HG03442 (cell line): ENCODE data around the gene PRPF8.
"Not testable (repeated sequence)": the region's sequence is repeated elsewhere in the genome, so short reads cannot be mapped to it uniquely, and the experiment has no call there.

Experiments used
- ATAC-seq: cut with Tn5 transposase; IDR thresholded peaks from one replicate; pipeline ENCODE4 v1.9.1; 2021; ENCODE audit warnings: mild to moderate bottlenecking, moderate library complexity; ENCODE audit not compliant: unreplicated experiment

Gene PRPF8

GRCh38 chr17:1695365-1695764 lies 10.7 kb upstream of the PRPF8 start:
- ATAC-seq = no peak

GRCh38 chr17:1693339-1693738 lies 8.7 kb upstream of the PRPF8 start:
- no peak for ATAC-seq

GRCh38 chr17:1690544-1691221 lies 6.0 kb upstream of the PRPF8 start:
- no peak for ATAC-seq

- not testable (repeated sequence) for ATAC-seq
Measured at GRCh38 chr17:1688405-1688804, 3.7 kb upstream of the PRPF8 start.

GRCh38 chr17:1686086-1686485 lies 1.4 kb upstream of the PRPF8 start:
- ATAC-seq = no peak

- no peak for ATAC-seq
Measured at GRCh38 chr17:1683459-1683858, 1.2 kb downstream of the PRPF8 start.

- no peak for ATAC-seq
Measured at GRCh38 chr17:1676401-1676800, 8.3 kb downstream of the PRPF8 start.

GRCh38 chr17:1673041-1673785 lies 11.5 kb downstream of the PRPF8 start:
- no peak for ATAC-seq

- ATAC-seq = not testable (repeated sequence)
Measured at GRCh38 chr17:1663934-1664333, 20.7 kb downstream of the PRPF8 start.

GRCh38 chr17:1661045-1661444 lies 23.6 kb downstream of the PRPF8 start:
- ATAC-seq = no peak

- ATAC-seq = no peak
Measured at GRCh38 chr17:1658100-1658499, 26.6 kb downstream of the PRPF8 start.

GRCh38 chr17:1653735-1654134 lies 30.9 kb downstream of the PRPF8 start:
- ATAC-seq = no peak

GRCh38 chr17:1652794-1653193 lies 31.9 kb downstream of the PRPF8 start:
- ATAC-seq = not testable (repeated sequence)

- no peak for ATAC-seq
Measured at GRCh38 chr17:1651559-1651844, 33.2 kb downstream of the PRPF8 start.

- ATAC-seq = no peak
Measured at GRCh38 chr17:1650731-1651558, 33.7 kb downstream of the PRPF8 start.

GRCh38 chr17:1649844-1650501 lies 34.7 kb downstream of the PRPF8 start, which contains the start of gene RILP:
RILP (minus strand) TSS chr17:1649866; CDS start chr17:1649804, 62 bp downstream.
- ATAC-seq = peak; percentile 8

- ATAC-seq = peak; percentile 36
Measured at GRCh38 chr17:1648963-1649843, 35.5 kb downstream of the PRPF8 start.

- ATAC-seq = peak; percentile 49
Measured at GRCh38 chr17:1648173-1648962, 36.3 kb downstream of the PRPF8 start.

- no peak for ATAC-seq
Measured at GRCh38 chr17:1647802-1648171, 36.9 kb downstream of the PRPF8 start.
